Amniotic stem cell (primary cell): ENCODE measurements around the gene TNIK.

Experiments used
- DNase-seq: peaks from one replicate; lab custom pipeline; 2025; lab: John Stamatoyannopoulos, UW

Gene TNIK

DNA sequence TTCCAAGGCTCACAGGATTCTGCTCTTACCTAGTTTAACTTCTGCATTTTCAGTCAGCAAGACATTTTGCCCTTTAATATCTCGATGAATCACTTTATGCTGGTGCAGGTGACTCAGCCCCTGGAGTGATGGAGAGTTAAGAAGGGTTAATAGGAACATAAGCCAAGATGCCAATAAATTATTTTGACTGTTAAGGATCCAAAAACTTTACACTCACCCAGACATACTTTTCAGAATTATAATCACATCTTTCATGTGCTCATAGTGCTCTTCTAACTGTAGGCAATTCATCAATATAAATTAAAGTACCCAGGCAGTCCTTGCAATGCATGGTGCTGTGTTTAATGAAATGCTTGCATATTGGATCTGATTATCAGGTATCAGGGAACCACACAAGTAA, 269.5 kb downstream of the TNIK start:
- DNase-seq = no peak

DNA sequence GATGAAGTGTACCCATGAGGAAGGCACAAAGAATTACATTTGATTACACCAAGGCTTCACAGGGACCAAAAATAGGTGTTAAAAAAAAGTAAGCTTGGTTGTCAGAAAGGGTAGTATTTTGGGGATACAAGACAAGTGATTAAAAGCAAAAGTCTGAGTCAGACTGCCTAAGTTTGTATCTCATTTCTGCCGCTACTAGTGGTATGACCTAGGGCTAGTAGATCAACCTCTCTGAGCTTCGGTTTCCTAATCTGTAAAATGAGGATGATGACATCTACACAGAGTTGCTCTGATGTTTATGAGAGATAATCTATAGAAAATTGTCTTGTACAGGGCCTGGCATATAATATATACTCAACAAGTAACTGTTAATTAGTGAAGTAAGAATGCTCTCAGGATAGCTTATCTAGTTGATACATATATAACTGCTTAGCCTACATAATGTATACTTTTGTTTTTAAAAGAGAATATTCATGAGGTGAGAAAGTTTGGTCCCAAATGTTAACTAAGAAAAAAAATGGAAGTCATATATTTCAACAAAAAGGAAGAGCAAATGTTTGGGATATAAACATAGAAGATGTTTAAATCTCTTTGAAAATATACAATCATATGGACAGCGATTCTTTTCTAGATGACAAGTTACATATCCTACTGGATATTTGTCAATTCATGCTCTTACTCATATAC, 270.7 kb downstream of the TNIK start:
- no peak for DNase-seq

DNA sequence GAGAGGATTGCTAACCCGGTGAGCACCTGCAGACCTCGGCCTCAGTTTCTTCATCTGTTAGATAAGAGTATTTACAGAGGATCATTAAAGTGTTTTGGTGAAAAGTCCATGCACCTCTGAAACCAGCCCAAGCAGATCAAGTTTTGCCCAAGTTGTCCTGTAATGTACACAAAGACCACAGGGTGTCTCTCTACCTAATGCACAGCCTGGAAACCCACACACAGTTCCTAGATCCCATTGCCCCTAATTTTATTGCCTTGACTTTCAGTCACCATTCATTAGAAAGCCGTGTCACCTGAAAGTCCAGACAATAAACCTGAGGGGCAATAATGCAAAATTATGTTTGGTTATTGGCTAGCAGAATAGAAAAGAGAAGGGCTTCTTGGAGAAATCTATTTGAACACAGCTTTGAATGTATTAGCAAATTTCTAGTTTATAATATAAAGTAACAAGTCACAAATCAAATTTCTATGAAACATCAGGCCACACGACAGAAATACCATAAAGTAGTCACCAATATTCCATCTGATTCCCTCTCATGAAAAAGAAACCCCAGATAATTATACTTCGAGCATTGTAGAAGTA, 272.4 kb downstream of the TNIK start:
- DNase-seq = peak; percentile 13

DNA sequence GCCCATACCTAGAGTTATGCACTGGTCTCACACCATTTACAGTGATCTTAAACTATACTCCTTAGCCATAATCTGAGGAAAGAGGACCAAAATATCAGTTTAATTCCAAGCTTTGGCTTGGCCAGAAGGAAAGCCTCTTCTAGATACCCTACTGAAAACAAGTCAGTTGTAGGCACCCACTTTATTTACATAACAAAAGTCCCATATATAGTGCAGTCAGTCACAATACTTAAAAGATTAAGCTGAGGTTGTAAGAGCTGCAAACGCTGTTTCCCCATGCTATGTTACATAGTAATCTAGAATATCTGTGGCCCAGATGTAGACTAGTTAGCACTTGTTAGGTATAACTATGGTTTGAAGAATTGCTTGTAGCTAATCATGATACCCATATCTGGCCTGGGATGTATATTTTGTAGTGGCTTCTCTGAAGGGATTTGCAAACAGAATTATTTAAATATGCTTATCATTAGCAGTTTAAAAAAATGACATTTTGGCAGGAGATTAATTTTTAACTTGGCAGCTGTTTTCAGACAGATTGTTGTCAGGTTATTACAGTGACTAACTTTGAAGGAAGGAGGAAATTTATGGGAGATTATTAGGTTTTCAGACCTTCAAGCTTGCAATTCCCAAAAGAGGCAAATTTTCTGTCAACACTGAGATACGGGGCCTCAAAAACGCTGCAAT, 273.2 kb downstream of the TNIK start:
- DNase-seq = no peak

DNA sequence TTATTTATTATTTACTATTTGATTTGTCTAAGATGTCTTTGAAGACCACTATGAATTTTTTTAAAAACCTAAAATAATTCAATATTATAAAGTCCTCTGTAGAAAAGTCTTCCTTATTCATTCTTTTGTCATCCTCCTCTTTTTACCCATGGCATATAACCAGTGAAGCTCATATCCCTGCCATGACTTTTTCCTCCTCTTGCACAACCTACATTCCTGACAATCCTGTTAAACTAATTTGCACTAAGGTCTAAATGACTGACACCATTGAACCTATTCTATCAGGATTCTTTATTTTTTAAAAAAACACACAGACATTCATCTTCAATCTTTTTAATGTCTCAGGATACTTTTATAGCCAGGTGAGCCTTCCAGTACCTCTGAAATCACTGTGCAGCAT, 273.8 kb downstream of the TNIK start:
- no peak for DNase-seq

DNA sequence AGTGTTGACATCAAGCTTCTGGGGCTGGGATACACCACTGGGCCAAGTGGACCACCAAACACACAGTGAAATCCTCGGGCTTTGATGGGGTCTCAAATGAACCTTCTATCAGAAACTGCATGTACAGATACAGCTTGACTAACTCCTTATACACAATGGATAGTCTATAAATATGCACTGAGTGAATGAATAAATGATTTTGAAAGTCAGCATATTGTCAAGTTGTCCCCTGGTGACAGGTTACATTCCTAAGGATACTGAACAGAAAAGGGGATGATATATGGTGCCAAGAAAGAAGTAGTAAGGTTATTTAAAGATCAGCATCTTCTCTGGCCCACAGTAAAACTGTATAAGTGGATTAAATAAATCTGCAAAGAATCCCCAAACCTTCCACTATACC, 274.2 kb downstream of the TNIK start:
- DNase-seq = no peak

DNA sequence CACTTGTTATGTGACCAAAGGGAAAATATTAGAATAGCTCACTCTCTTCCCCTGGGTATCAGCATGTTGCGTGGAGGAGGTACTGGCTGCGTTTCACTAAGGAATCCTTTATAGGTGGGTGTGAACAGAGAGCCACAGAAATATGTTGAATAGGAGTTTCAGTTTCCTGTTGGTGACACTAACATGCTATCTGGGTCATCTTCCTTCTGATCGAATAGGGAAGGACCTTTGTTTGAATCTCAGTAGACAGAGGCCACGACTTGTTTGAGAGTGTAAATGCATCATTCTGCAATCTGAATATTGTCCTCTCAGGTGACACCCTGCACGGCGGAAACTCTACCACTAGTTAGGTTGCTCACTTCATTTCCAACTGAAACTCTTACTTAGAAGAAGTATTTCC, 275.8 kb downstream of the TNIK start:
- no peak for DNase-seq

DNA sequence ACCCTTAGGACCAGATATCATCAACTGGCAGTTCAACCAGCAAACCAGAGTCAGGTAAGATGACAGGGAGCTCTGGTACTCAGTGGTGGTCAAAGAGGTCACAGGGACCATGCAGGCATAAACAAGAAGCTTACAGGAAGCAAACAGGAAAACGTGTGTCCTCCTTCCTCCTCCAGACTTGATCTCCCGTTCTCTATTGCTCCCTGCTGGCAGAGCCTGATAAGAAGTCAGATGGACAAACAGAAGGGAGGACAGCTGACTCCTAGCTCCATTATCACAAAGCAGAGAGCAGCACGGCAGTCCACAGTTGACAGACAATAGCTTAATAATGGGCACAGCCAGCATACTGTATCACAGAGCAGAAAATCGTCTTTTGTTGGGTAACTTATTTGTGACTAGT, 277.2 kb downstream of the TNIK start:
- no peak for DNase-seq

DNA sequence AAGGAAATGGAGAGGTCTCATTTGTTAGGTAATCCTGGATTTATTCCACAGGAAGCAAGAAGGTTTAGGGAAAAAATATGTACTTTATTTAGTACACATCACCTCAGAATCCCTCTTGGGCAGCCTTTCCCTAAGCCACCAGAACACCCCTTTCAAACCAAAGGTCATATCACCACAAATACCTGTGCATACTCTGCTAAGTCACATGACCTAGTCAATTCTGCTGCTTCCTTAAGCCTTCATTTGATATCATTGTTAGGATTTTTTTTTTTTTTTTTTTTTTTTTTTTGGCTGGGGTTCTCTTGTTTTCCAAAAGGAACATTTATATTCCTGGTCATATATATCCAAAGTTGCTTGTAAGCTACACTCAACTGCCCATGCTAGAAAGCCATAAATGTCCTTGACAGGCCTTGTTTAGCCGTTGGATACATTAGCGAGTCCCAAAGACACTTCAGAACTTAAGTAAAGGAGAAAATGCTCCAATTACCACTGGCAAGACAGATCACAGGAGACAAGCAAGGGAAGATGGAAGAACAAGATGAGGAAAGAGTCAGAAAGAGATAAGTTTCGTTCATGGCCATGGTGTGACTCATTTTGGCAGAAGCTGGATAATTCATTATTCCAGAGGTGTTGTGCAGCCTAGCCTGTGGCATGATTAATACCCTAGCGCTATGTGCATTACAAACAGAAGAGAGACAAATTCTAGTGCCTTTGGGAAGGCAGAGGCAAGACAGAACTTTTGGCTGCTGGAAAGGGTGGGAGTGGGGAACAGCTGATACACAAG, 278.1 kb downstream of the TNIK start:
- DNase-seq = no peak

DNA sequence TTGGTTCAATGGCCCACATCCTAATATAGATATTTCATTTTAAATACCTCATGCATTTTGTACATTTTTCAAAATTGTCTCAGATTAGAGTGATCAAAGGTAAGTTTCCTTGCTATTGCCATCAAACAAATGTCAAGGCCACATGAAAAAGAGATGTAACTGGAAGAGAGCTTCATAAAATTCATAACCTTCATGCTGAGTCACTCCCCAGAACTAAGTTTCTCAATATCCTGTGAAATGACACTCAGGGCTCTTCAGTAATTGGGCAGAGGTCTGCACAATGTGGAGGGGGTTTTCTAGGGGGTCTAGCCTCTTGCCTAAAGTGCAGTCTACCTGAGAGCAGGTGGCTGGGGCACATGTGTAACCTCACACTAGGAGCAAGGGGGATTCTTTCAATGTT, 281.5 kb downstream of the TNIK start:
- no peak for DNase-seq

DNA sequence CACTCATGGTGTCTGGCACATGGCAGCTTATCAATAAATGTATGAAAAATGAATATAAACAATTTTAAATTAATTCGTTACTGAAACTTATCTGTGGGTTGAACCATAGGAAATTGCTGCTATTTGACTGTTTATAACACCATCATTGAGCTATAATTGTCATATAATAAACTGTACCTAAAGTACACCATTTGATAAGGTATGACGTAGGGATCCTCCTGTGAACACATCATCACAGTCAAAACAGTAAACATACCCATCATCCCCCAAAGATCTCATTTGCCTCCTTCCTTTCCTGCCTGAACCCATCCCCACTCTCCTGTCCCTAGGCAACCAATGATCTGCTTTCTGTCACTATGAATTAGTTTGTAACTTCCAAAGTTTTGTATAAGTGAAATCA, 282.7 kb downstream of the TNIK start:
- DNase-seq = no peak

DNA sequence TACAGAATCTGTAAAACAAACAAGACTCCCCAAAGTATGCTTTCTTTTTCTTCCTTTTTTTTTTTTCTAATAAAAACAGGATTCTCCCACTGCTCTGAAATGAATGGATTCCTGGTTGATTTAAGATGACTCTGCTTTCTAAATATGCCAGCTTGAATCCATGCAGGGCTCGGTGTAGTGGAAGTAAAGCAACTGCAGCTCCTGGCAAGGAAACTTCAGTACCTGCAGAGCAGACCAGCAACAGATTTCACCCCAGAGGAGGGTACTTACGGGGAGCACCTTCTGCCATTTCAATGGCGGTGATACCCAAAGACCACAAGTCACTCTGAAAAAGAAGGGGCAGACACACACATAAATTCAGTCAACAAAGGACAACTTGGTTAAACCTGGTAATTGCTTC, 283.1 kb downstream of the TNIK start:
- no peak for DNase-seq

DNA sequence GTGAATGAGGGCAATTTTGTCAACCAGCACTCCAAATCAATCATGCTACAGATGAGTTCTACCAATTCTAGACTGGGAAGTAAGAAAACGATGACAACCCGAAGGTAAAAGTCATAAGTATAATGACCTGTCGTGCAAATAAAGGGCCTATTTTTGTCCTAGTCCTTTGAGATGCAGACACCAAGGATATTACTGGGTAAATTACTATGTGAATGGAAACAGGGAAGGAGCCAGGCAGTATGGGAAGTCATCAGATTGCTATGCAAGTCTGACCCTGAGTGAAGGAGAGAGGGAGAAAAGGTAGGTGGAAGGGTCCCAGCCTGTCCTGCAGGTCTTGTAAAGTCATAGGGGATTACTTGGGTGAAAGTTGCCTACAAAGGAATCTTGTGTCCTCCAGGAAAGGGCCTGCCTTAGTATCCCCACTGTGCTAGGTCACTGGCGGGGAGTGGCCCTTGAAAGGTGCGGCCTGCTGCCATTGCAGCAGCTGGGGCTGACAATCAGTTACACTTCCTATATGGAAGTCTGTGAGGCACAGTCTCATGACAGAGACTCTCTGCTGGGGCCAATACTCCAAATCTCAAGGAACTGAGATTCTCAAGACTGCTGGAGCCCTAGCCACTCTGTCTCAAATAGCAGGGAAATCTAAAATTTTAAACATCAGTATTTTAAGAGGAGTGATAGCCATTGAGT, 283.8 kb downstream of the TNIK start:
- no peak for DNase-seq

DNA sequence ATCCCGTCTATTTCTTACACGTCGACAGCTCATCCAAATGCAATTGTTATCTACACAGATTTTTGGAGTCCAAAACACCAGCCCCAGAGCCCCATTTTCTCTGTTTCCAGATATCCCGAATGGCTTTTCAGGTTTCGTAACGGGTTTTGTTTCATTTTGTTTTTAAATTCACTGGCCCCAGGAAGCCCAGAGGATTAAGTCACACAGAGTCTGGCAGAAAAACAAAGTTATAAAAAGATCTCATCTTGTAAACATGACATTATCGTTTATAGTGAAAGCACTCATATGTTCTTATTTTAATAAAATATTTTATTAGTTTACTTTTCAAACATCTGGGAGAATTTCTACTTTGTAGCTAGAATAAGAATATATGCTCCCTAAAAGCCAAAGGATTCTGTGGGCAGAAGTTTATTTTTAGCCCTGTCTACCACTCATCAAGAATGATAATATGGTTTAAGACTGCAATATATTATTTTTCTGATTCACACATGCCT, 284.4 kb downstream of the TNIK start:
- peak; percentile 14 for DNase-seq

DNA sequence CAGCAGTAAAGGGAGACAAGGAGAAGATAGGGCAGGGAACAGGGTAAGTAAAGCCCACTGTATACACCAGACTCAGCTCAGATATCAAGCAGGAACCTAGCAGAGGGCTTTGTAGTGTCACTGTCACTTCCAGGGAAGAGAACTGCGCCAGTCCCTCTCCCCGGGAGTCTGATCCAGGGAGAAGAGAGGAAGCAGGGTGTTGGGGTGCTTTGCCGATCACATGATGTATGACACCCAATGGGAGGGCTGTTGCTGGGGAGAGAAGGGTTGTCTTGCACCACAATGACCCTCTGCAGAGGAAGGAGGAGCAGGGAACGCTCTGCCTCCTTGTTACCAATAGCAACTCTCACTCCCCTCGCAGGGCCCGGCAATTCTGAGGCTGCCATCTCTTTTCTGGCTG, 286.5 kb downstream of the TNIK start:
- no peak for DNase-seq

DNA sequence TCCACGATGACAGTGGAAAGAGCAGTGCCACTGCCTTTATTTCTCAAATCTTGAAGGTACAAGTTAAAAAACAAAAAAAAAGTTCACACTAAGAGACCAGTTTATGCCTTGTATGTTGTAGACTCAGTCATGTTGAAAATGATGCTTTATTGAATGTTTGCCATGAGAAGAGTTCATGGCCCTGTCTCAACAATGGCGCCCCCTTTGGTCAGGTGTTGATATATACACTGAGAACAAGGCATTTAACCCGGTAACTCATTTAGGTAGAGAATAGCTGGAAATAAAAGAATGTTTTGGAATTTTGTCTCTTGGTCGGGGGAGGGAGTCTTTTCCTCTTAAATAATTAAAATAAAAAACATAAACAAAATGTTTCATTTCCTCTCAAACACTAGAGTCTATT, 288.1 kb downstream of the TNIK start:
- DNase-seq = no peak

DNA sequence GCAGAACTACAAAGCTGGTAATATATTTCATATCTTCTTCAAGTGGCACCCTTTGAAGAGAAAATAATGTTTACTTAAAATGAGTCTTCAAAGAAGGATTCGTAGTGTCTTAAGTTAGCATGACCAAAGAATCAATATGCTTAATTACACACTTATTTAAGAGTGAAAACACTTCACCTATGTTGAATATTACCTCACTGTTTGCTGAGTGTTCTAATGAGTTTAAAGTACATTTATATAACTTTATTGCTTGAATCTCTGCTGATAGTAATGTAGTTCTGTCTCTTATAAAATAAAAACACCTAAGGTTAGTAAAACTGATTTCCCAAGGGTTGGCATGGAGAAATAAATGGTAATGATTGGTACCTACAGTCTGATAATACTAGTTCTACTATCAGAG, 290.3 kb downstream of the TNIK start:
- no peak for DNase-seq

DNA sequence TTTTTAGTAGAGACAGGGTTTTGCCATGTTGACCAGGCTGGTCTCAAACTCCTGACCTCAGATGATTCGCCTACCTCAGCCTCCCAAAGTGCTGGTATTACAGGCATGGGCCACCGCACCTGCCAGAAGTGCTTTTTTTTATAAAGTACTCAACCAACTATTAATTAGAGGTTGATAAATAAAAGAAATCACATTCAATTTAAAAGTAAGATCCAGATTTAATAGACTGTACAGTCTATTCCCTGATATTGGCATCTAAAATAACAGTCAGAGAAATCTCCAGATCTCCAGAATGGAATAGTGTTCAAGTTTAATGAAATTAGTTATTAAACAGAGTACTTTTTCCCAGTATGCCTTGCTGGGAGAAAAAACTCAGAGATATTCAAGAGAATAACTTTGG, 290.8 kb downstream of the TNIK start:
- DNase-seq = no peak

DNA sequence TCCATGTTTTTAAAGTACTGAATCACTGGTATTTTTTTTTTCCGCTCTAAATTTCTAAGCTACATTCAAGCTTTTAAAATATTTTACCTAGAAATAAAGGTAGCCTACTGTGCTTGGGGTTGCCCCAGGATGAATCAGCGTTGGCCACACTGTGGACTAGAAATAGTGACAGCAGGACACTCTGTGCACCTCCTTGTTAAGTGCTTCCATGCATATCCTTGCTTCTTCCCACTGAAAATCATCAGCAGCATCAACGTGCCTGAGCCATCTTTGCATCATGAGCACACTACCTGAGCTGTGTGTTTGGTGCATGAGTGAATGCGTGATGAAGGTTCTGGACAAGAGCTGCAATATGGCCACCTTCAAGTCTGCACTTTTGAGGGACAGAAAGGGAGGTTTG, 291.7 kb downstream of the TNIK start:
- DNase-seq = no peak

DNA sequence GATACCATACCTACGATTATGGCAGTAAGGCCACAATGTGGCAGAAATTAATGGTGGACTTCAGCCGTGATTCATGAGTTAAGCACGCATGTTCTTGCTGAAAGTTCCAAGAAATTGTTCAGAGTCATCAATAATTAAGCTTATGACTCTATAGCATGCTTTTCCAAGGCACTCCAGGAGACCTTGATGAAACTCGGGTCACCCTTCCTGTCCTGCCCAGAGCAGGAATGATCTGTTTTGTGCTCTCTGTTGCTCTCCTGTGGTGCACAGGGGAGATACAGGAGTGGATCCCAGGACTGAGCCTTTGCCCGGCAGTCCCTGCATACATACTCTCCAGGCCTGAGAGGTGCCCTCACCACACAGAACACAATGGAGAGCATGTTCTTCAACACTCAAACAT, 292.1 kb downstream of the TNIK start:
- no peak for DNase-seq

DNA sequence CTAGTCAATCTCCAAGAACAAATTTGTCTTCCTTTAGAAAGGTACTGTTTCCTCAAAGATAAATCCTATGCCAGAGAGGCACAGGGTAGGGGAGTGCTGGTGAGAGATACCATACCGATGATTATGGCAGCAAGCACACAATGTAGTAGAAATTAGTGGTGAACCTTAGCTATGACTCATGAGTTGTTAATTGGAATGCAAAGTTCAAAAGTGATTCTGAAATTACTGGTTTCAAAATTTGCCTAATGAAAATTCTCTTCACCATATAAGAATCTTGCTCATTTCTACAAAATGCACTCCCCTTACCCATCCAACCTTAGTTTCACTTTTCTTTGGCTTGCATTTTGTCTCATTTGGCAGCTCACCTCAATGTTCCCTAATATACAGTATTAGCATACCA, 294.2 kb downstream of the TNIK start:
- no peak for DNase-seq

DNA sequence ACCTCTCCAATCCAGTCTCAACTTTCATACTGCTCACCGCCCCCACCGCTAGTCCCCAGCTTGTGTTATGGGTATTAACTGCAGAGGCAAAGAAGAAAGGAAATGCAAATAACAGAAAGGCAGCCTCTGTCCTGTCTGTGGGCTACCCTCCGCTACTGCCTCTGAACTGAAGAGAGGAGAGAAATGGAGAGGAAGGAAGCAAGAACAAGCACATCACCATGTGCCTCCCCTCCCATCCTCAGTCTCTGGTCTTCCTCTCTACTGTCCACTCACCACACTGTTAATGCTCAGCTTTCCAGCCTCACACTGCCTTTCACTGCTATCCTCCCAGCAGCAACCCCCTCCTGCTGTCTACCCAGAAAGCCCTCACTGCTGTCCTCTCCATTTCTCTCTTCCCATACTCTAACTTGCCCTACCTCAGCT, 294.7 kb downstream of the TNIK start:
- DNase-seq = no peak
